HG03196 (cell line): ENCODE measurements around the gene TMEM80.
"Not testable (repeated sequence)": the region's sequence is repeated elsewhere in the genome, so short reads cannot be mapped to it uniquely, and the experiment has no call there.

Experiments used
- ATAC-seq: cut with Tn5 transposase; IDR thresholded peaks from one replicate; pipeline ENCODE4 v1.9.1; 2021; ENCODE audit not compliant: unreplicated experiment

TMEM80 gene

GRCh38 chr11:679271-680207, 16.1 kb upstream of the TMEM80 start:
- ATAC-seq = no peak

- no peak for ATAC-seq
Observed at GRCh38 chr11:680476-680875, 15.1 kb upstream of the TMEM80 start.

GRCh38 chr11:680970-681369, 14.6 kb upstream of the TMEM80 start:
- ATAC-seq = no peak

GRCh38 chr11:686451-687243, 9.0 kb upstream of the TMEM80 start:
- no peak for ATAC-seq

GRCh38 chr11:687751-688150, 7.9 kb upstream of the TMEM80 start:
- no peak for ATAC-seq

GRCh38 chr11:688681-689080, 6.9 kb upstream of the TMEM80 start:
- ATAC-seq = no peak

- no peak for ATAC-seq
Observed at GRCh38 chr11:689625-690024, 6.0 kb upstream of the TMEM80 start.

GRCh38 chr11:690244-690643, 5.4 kb upstream of the TMEM80 start:
- ATAC-seq = not testable (repeated sequence)

GRCh38 chr11:690738-691633, 4.6 kb upstream of the TMEM80 start:
- no peak for ATAC-seq

- no peak for ATAC-seq
Observed at GRCh38 chr11:691710-692590, 3.7 kb upstream of the TMEM80 start.

- no peak for ATAC-seq
Observed at GRCh38 chr11:692824-693414, 2.7 kb upstream of the TMEM80 start.

GRCh38 chr11:693415-693831, 2.2 kb upstream of the TMEM80 start:
- ATAC-seq = no peak

GRCh38 chr11:693887-694562, 1.6 kb upstream of the TMEM80 start:
- no peak for ATAC-seq

GRCh38 chr11:694563-695287, 891 bp upstream of the TMEM80 start, which contains the start of gene DEAF1:
TSS of gene DEAF1 (minus strand) at chr11:695222. CDS start at chr11:695047, 175 bp downstream.
- peak; percentile 78 for ATAC-seq

- ATAC-seq = no peak
Observed at GRCh38 chr11:695288-695537, 403 bp upstream of the TMEM80 start.

- ATAC-seq = no peak
Observed at GRCh38 chr11:696955-697491, 1.4 kb downstream of the TMEM80 start.

GRCh38 chr11:697811-698311, 2.2 kb downstream of the TMEM80 start:
- ATAC-seq = no peak

- no peak for ATAC-seq
Observed at GRCh38 chr11:698493-699115, 3.0 kb downstream of the TMEM80 start.
